Activated T-cell treated with anti-CD3 and anti-CD28 coated beads for 24 hours (primary cell): ENCODE data around the gene SV2A.
"Not testable (repeated sequence)": the region's sequence is repeated elsewhere in the genome, so short reads cannot be mapped to it uniquely, and the experiment has no call there.

ENCODE experiments used
- DNase-seq: peaks from one replicate; pipeline ENCODE4 v3.0.0-alpha.2; 2020; ENCODE audit warnings: low read depth

SV2A gene

DNA sequence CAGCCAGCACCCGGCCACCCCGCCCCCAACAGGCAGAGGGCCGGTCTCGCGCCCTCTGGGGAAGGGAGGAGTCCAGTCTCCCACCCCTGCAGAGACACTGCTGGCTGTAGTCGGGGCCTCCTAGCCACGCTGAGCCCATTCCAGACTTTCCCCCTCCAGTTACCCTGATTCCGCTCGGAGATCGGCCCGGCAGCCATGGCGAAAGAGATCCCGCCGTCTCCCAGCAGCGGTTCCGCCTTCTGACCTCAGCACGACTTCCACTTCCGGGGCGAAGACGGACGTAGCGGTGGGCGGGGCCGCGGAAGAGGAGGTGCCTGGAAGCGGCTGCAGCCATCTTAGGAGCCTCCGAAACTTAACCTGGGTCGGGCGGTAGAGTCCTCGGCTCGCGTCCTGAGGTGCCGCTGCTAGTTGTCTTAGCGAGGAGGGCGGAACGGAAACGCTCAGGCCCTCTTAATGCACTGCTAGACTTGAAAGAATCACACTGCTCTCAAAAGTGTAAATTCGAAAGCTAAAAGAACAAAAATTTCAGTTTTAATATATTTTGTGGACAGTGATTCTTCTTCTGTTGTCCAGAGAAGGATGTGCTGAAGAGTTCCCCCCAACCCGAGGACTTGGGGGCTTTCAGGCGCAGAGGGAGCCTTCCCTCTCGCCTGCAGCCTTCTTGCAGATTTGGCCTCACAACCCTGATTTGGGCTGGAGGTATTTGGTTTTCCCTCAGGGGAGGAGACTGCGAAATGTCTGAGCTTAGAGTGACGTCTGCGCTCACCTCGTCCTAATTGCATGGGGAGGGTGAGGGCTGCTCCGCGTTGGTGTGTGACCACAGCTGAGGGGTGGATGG lies 10.1 kb upstream of the SV2A start, which contains the start of gene SF3B4:
SF3B4 (minus strand) TSS at position 241 of the 838 bp plus-strand sequence; CDS start at position 197, 44 bp downstream.
- DNase-seq, result peak; percentile 94

DNA sequence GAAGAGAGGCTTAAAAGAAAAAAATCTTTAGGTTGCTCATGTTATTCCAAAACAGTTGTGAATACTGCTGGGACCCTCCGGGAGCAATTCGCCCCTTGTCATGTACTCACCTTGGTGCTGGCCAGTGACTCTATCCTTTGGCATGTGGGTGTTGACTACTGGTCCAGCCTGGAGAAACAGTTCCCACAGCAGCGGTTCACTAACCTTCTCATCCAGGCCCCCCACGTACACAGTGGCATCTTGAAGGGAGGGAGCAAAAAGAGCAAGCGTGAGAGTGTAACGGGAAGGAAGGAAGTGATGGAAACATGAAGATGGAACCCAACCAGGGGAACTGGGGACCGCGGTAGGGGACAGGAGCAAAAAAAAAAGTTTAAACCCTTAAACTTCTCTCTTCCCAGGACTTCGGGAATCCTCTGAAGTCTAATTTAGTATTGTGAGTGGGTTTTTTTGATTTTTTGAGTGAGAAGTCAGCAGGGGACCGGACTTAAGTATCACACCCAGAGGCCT lies 9.5 kb upstream of the SV2A start:
- no peak for DNase-seq

DNA sequence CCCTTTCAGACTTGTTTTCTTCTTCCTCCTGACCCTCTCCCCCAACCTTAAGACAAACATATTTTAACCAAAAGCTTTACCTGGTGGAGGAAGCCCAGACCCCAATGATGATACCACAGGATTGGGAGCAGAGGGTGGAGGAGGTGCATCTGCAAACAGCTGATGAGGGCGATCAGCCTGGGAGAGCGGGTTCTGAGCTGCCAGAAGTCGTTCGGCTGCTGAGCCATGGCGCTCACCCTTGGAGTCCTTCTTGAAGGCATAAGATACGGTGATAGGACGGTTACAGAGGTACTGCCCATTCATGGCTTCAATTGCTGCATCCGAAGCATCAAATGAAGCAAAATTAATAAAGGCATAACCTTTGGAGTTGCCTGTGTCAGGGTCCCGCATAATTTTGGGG lies 8.7 kb upstream of the SV2A start:
- DNase-seq, result no peak

DNA sequence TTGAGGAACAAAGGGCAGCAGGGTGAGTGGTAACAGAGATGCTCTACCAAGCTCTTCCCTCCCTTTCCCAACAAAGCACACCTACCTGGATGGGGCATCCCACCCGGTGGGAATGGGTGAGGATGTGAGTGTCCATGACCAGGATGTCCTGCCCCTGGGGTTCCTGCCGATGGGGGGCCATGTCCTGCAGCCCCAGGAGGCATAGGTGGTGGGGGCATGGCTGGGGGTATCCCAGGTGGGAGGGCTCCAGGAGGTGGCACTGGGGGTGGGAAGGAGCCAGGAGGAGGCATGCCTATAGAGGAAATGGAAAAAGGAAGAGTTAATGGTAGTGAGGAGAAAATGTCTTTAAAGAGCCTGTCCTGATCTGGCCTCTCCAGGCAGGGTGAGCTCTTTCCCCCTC lies 8.1 kb upstream of the SV2A start:
- DNase-seq, result no peak

DNA sequence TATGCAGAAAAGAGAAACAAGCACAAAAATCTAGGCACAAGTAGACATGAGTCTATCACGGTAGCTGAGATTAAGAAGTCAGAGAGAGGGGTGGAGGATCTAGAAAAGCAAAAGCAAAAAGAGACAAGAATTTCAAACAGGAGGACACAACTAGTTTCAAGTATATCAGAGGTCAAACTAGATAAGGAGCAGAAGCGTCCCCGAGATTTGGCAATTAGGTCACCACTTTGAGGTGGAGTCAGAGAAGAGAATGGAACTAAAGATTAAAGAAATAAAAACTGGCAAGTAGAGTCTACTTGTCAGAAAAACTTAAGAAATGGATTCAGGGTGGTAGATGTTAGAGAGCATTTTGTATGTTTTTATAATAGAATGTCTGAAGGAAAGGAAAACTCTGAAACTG lies 7.7 kb upstream of the SV2A start:
- DNase-seq, result no peak

DNA sequence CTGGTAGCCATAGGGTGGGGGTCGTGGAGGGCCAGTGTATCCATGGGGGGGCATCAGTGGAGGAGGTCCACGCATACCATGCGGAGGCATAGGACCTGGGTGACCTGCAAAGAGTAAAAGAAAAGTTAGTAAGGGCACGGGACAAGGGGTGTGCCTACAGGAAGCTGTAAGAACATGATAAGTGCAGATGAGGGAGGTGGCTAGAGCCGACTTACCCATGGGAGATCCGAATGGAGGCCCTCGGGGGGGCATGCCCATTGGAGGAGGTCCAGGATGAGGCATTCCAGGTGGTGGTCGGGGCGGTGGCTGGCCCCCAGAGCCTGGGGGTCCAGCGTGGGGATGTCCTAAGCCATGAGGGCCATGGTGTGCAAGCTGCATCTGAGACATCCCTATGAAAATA lies 6.0 kb upstream of the SV2A start:
- no peak for DNase-seq

DNA sequence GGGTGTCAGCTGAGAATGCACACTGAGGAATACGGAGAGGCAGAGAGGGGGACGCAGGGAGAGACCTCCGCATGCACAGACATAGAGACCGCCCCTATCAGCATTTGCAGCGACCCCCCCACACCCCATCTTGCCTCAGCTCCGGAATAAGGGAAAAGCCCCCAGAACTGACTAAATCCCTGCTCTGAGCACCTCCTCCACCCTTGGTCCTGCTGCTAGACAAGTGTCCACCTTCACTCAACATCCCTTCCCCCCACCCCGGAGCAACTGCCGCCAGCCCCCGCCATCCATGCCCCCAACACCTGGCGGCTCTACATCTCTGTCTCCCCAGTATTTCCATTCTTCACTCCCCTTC lies 769 bp downstream of the SV2A start:
- DNase-seq, result no peak

DNA sequence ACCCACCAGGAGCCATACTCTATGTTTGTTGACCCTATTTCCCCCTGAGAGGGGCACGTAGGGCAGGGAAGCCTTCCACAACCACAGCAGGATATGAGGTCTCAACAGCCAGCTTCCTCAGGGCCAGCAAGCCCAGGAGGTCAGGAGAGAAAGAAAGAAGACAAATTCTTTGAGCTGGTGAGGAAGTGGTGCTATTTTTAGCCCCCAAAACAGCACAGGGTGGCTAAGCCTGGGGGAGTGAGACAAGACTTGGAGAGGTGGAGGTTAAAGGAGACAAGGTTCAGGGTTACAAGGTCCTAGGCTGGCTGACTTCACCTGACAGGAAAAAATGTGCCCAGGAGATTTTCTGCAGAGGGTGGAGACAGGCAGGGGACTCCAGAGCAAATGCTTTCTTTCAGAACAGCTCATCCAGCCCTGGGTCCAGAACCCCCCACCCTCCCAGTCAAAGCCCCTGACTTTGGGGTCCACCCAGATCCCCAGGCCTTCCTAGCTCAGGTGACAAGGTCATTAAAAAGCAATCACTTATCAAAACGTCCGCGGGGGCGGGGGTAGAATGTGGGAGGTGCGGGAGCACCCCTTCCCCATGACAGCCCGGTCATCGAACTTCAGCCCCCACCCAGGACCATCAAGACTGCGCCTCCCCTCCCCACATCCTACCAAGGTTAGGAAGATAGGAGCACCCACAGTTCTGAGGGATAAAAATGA lies 1.3 kb downstream of the SV2A start:
- DNase-seq, result no peak

DNA sequence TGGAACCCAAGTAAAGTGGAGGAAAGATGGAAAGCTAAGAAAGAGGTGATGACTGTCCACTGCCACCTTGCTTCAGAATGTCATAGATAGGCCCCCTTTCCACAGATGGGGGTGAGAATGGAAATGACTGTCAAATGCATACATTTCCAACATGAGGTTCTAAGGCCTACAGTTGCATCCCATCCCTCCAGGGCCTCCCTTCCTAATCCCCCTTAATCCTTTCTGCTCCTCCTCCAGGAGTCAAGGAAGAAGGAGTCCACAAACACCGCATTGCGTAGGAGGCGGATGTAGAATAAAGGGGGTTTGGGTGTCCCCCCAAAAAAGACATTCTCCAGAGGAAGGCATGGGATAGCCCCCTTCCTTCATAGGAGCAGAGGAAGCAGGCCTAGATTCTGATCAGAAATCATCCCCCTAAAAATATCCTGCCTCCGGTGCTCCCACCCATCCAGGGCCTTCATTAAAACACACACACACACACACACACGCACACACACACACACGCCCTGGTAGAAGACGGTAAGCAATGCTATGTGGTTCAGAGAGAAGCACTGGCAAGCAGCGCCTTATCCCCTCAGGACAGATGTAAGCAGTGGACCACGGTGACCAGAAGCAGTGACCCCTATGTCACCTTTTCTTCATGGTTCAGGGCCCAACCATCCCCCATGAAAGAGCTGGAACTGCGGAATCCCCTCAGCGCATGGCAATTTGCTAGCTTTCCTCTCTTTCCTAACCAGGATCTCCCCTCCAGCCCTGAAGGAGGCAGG lies 2.0 kb downstream of the SV2A start:
- no peak for DNase-seq

DNA sequence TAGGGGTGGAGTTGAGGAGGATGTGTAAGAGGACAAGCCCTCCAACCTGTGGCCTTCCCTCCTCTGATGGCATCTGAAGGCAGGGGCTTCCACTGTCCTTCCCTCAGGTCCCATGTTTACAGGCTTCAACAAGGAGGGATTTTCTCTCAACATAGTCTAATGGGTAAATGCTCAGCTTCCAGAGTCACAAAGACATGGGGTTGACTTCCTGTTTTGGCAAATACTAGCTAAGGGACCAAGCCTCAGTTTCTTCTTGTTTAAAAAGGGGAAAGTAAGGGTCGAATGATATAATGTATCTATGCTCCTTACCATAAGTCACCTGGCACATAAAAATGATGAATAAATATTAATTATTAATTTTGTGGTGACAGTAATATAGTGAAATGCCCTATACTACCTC lies 3.1 kb downstream of the SV2A start:
- DNase-seq, result no peak

DNA sequence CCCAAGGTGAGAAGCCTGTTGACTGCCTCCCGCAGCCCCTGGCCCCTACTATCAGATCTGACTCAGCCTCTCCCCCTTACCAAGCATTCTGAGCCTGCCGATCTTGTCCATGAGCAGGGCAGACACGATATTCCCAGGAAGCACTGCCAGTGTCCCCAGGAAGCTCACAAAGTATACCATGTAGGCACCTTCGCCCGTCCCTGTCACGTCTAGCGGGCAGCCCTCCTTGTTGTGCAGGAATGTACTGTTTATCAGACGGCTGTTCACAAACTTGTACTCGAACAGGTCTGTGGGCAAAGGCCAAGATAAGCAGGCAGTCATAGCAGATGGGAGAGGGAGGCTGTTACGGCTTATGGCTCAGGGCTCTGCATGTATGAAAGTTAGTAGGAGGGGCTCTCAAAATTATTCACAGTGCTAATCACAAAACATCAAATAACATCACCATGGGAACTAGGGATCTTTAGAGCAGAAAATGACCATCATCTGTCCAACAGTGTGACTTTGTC lies 11.0 kb downstream of the SV2A start:
- DNase-seq, result no peak

DNA sequence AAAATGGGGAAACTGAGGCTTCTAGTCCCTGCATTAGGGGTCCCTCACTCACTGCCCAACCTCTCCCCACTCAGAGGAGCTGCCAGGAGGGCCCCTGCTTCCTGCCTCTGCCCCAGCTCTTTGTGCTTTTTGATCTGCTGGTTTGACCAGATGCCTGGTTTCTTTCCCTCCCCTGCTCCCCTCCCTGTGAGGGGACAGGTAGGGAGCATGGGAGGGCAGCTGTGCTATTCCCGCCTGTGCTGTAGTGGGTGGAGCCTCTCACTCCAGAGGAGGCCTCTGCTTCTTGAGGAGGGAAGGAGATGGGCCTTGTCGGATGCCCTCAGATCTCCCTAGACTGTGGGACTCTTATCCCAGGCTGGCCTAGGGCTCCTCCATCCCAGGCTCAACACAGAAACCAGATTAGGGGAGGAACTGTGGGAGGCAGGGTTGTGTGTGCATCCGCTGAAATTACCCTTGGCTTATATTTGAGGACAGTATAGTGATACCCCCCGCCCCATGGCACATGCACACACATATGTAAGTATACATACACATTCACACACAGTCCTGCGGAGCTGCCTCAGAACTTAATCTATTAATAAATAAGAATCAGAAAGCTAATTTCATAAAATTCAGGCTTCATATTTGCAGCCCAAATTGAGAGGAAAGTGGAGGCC lies 13.7 kb downstream of the SV2A start:
- no peak for DNase-seq

DNA sequence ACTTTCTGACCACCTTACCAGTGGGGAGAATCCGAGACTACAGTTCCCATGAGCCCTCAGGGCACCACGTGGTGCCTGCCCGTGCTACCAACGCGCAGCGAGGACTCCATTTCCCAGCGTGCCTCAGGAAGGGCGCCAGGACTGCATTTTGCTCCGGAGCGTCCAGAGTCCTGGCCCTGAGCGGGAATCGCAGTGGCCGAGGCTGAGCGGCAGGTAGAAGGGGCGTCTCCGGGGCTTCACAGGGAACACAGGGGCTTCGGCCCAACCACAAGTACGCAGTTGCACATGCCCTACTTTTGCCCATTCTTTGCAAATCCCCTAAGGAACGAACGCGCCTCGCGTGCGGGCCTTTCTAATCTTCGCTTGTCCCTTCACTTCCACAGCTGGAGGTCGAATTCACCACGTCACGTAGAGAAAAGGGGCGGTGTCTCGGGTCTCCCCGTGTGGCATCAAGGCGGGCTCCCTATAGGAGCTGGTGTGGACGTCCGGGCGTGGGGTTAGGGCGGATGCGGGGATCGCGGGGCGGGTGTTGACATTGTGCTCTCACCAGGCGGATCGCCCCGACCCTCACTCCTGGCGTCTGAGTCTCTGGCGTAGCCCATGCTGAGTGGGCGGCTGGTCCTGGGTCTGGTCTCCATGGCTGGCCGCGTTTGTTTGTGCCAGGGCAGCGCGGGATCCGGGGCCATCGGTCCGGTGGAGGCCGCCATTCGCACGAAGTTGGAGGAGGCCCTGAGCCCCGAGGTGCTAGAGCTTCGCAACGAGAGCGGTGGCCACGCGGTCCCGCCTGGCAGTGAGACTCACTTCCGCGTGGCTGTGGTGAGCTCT lies 18.0 kb downstream of the SV2A start, which contains the start of gene BOLA1:
BOLA1 (plus strand) TSS at position 109 of the 825 bp plus-strand sequence; CDS start at position 601, 492 bp downstream.
- peak; percentile 74 for DNase-seq

DNA sequence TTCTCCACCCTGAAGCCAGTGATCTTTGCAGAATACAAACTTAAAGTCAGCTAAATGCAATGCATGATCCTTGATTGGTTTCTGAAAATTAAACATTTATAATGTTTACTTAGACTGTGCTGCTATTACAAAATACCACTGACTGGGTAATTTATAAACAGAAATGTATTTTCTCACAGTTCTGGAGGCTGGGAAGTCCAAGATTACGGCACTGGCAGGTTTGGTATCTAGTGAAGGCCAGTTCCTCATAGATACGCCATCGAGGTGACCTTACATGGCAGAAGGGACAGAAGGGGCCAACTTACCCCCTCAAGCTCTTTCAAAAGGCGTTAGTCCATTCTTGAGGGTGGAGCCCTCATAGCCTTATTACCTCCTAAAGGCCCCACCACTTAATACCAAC lies 21.1 kb downstream of the SV2A start:
- DNase-seq, result no peak

DNA sequence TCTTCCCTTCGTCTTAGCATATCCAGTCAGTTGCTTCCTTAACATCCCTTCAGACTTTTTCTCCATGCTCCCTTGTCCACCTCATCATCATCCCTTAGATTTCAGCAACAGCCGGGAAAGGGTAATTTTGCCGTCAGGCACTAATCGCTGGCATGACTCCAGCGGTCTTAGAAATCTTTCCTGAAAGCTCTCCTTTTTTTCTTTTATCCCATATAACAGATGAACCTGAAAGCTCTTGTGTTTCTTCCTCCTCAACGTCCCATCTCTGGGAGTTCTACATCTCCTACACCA lies 28.7 kb downstream of the SV2A start:
- DNase-seq, result no peak

DNA sequence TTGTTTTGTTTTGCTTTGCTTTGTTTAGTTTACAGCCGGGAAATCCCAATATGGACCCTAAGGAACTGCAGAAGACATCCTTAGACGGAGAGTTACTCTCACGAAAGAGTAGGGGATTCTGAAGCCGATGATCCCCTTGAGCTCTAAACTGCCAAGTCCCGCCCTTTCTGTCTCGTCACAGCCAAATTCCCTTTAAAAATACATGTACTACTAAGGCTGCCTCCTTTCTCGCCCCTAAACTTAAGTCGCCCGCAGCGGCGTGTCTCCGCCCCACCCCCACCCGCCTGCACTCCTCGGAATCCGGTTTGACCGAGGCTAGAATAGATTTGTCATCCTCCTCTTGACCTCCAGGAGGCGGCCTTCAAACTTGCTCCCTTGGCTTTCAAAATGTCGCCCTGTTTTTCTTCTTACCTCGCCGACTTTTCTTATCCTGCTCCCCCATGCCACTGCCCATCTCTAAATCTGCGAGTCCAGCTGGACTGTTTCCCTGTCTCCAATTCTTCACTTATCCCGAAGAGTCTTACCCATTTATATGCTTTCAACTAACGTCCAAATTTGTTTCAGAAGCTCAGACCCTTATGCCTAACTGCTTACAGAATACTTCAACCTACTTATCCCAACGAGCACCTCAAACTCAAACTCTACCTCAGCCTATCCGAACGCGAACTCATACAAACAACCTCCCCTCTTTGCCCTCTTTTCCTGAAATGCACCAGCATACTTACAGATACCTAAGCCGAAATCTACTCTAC lies 29.2 kb downstream of the SV2A start:
- DNase-seq, result peak; percentile 68

DNA sequence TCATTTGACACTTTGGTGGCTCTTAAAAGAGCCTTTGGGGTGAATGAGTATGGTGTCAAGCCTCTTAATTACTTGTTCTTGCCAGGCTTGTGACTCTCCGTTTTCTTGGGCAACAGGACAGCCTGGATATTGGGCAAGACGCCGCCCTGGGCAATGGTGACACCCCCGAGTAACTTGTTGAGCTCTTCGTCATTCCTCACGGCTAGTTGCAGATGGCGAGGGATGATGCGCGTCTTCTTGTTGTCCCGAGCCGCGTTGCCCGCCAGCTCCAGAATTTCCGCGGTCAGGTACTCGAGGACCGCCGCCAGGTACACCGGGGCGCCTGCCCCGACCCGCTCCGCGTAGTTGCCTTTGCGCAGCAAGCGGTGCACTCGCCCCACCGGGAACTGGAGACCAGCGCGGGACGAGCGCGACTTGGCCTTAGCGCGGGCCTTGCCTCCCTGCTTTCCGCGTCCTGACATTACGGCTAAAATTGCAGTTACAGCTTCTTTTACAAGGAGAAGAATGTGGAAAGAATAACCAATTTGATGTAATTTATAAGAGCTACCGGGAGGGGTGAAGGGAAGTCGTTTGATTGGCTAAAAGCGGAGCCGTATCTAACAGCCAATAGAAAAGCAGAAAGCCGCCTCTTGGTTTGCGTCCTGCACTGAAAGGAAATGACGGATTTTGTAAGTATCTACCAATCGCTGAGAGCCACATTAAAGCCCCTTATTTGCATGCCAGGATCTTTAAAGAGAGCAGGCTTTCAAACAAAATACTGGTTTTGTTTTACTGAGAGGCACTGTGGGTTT lies 30.0 kb downstream of the SV2A start:
- peak; percentile 69 for DNase-seq

DNA sequence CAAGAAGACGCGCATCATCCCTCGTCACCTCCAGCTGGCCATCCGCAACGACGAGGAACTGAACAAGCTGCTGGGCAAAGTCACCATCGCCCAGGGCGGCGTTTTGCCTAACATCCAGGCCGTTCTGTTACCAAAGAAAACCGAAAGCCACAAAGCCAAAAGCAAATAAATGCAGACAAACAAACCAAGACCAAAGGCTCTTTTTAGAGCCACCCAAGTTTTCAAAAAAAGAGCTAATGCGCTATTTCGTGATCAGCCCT lies 30.5 kb downstream of the SV2A start:
- not testable (repeated sequence) for DNase-seq

DNA sequence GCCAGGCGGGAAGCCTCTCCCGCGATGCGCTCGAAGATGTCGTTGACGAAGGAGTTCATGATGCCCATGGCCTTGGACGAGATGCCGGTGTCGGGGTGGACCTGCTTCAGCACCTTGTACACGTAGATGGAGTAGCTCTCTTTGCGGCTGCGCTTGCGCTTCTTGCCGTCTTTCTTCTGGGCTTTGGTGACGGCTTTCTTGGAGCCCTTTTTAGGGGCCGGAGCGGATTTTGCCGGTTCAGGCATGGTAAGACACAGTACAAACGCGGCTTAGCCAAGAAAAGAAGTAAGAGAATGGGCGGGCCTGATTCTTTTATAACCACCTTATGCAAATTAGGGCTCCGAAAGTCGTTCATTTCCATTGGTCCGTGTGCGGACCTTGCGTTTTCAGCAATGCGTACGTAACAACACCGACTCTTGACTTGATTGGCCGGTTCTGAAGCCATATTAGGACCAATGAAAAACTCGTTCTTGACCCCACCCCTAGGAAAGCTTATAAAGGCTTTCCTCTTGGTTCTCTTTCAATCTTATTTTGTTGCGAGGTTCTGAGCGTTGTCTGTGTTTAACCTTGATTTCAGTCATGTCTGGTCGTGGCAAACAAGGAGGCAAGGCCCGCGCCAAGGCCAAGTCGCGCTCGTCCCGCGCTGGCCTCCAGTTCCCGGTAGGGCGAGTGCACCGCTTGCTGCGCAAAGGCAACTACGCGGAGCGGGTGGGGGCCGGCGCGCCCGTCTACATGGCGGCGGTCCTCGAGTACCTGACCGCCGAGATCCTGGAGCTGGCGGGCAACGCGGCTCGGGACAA lies 31.0 kb downstream of the SV2A start:
- peak; percentile 86 for DNase-seq
